ENCODE results near the gene TSPEAR. TPM values are rescaled to one million over a fixed set of nuclear protein-coding genes. Genes with fewer than 3 reads are reported as not detected.
"Not testable (repeated sequence)": the region's sequence is repeated elsewhere in the genome, so short reads cannot be mapped to it uniquely, and the experiment has no call there.

The TSPEAR gene
- total RNA-seq, 3 donors from 2014 or later (not counting 1 experiment from before 2014, with no cell fraction given), result not detected

- Mint-ChIP-seq H3K9me3 (peaks cover 3 to 4% of the 10 kb centered on the region in 2 donors), H3K27me3 (ENCODE audit: low read depth in 2 of 2) (peaks cover 2 to 3% of the 10 kb centered on the region in 2 donors), H3K4me1 (peaks cover 7 to 14% of the 10 kb centered on the region in 2 donors), H3K27ac (peak overlapping the region in 1 of 2 donors; percentile 61), H3K36me3 (peaks cover 12% of the 10 kb centered on the region), H3K4me3 (no peak overlapping the region)
- no peaks in the 10 kb centered on the region for H3K9me3 ChIP-seq (ENCODE audit: control insufficient read depth, insufficient read depth, low read length)
- ATAC-seq (no peak), DNase-seq (no peak)
- H3K27me3 ChIP-seq (ENCODE audit: control insufficient read depth, insufficient read depth, low read length), result no peaks in the 10 kb centered on the region
- H3K4me3 ChIP-seq (ENCODE audit: low read length), result no peak overlapping the region
- no peak overlapping the region for H3K27ac ChIP-seq (ENCODE audit: low read length)
- no peak for TF ChIP-seq CTCF (IDR thresholded peaks at IDR 0.05)
- no CpG with 5 or more reads among the region's 1 CpG for WGBS (ENCODE audit: insufficient coverage)
- intact Hi-C loops (cut with micrococcal nuclease), result no loop called here
- H3K36me3 ChIP-seq (ENCODE audit: control insufficient read depth, insufficient read depth, low read length), result no peaks in the 10 kb centered on the region
- no peaks in the 10 kb centered on the region for H3K4me1 ChIP-seq (ENCODE audit: control insufficient read depth, insufficient read depth, low read length)
Observed at GRCh38 chr21:44564099-44564498, 147.3 kb downstream of the TSPEAR start.

GRCh38 chr21:44558695-44559094 lies 152.7 kb downstream of the TSPEAR start, which contains the start of gene KRTAP10-3:
Gene KRTAP10-3, minus strand, starts transcription at chr21:44558795. Its CDS starts 80 bp downstream, at chr21:44558715.
- Mint-ChIP-seq H3K27me3 (ENCODE audit: low read depth in 2 of 2) (peaks cover 7 to 13% of the 10 kb centered on the region in 2 donors), H3K36me3 (peaks cover 12% of the 10 kb centered on the region), H3K9me3 (peaks cover 3 to 4% of the 10 kb centered on the region in 2 donors), H3K27ac (no peak within 1 kb of the TSS), H3K4me3 (no peak within 1 kb of the TSS), H3K4me1 (no peaks in the 10 kb centered on the region)
- Histone ChIP-seq H3K27ac (ENCODE audit: low read length) (no peak within 1 kb of the TSS), H3K4me1 (ENCODE audit: control insufficient read depth, insufficient read depth, low read length) (no peaks in the 10 kb centered on the region), H3K36me3 (ENCODE audit: control insufficient read depth, insufficient read depth, low read length) (no peaks in the 10 kb centered on the region), H3K4me3 (ENCODE audit: low read length) (no peak within 1 kb of the TSS), H3K27me3 (ENCODE audit: control insufficient read depth, insufficient read depth, low read length) (no peaks in the 10 kb centered on the region), H3K9me3 (ENCODE audit: control insufficient read depth, insufficient read depth, low read length) (no peaks in the 10 kb centered on the region)
- WGBS (ENCODE audit: insufficient coverage), result 81% methylated on average over 5 of the region's 5 CpGs
- TF ChIP-seq CTCF (IDR thresholded peaks at IDR 0.05), result no peak
- no peak for DNase-seq
- intact Hi-C loops (cut with micrococcal nuclease), result no loop called here
- no peak for ATAC-seq

GRCh38 chr21:44558329-44558675 lies 153.1 kb downstream of the TSPEAR start:
- intact Hi-C loops (cut with micrococcal nuclease); H3K4me1 Mint-ChIP-seq: not testable (repeated sequence)

GRCh38 chr21:44557491-44558328 lies 153.7 kb downstream of the TSPEAR start:
- Histone ChIP-seq H3K27me3 (ENCODE audit: control insufficient read depth, insufficient read depth, low read length) (no peaks in the 10 kb centered on the region), H3K9me3 (ENCODE audit: control insufficient read depth, insufficient read depth, low read length) (no peaks in the 10 kb centered on the region), H3K4me3 (ENCODE audit: low read length) (no peak overlapping the region), H3K4me1 (ENCODE audit: control insufficient read depth, insufficient read depth, low read length) (no peaks in the 10 kb centered on the region), H3K36me3 (ENCODE audit: control insufficient read depth, insufficient read depth, low read length) (no peaks in the 10 kb centered on the region), H3K27ac (ENCODE audit: low read length) (no peak overlapping the region)
- Mint-ChIP-seq H3K27me3 (ENCODE audit: low read depth in 2 of 2) (peaks cover 7 to 13% of the 10 kb centered on the region in 2 donors), H3K27ac (no peak overlapping the region), H3K9me3 (peaks cover 2 to 3% of the 10 kb centered on the region in 2 donors), H3K36me3 (peaks cover 12% of the 10 kb centered on the region), H3K4me3 (no peak overlapping the region), H3K4me1 (no peaks in the 10 kb centered on the region)
- DNase-seq, result peak in 1 of 2 donors; percentile 10
- TF ChIP-seq CTCF (IDR thresholded peaks at IDR 0.05), result no peak
- WGBS (ENCODE audit: insufficient coverage), result 74% methylated on average over 30 of the region's 30 CpGs
- intact Hi-C loops (cut with micrococcal nuclease), result no loop called here
- ATAC-seq, result no peak

More at GRCh38 chr21:44558329-44558675, 153.1 kb downstream of the TSPEAR start:
- not testable (repeated sequence) for H3K9me3 Mint-ChIP-seq; H3K4me3 Mint-ChIP-seq; H3K27ac Mint-ChIP-seq; H3K36me3 ChIP-seq (ENCODE audit: control insufficient read depth, insufficient read depth, low read length); H3K9me3 ChIP-seq (ENCODE audit: control insufficient read depth, insufficient read depth, low read length); H3K4me3 ChIP-seq (ENCODE audit: low read length); H3K27ac ChIP-seq (ENCODE audit: low read length); H3K4me1 ChIP-seq (ENCODE audit: control insufficient read depth, insufficient read depth, low read length); ATAC-seq; H3K27me3 ChIP-seq (ENCODE audit: control insufficient read depth, insufficient read depth, low read length)
- WGBS (ENCODE audit: insufficient coverage), result 83% methylated on average over 10 of the region's 10 CpGs
- DNase-seq, result peak in 1 of 2 donors; percentile 10
- Mint-ChIP-seq H3K27me3 (ENCODE audit: low read depth in 2 of 2) (peaks cover 7 to 13% of the 10 kb centered on the region in 2 donors), H3K36me3 (peaks cover 12% of the 10 kb centered on the region)
